Transverse colon (tissue), 4 donors: ENCODE data around the gene KIF3A.

Experiments used
- EP300 ChIP-seq: sonication (generic); formaldehyde crosslinking; IDR thresholded peaks from one replicate; pipeline ENCODE4 v1.6.1; 2017; ENCODE audit warnings: antibody characterized with exemption, low read depth
- POLR2AphosphoS5 ChIP-seq, 3 donors: sonication (generic); formaldehyde crosslinking; IDR thresholded peaks; one replicate each; pipeline ENCODE4 v1.6.1; 2016; ENCODE audit warnings: antibody characterized with exemption in 3 of 3
- TF ChIP-seq, protein P1 (sequence below), 5 experiments: fragments of 200-600 bp in 3 of 5; fragments of 450-650 bp in 2 of 5; sonication (generic) in 3 of 5; IDR thresholded peaks; 1 replicate in 2 of 5; 2 replicates in 3 of 5; pipeline ENCODE4 v1.5.1; 2016 to 2017; ENCODE audit warnings: antibody characterized with exemption in 5 of 5, inconsistent platforms in 3 of 5, mild to moderate bottlenecking in 2 of 5, moderate library complexity in 1 of 5

DNA sequence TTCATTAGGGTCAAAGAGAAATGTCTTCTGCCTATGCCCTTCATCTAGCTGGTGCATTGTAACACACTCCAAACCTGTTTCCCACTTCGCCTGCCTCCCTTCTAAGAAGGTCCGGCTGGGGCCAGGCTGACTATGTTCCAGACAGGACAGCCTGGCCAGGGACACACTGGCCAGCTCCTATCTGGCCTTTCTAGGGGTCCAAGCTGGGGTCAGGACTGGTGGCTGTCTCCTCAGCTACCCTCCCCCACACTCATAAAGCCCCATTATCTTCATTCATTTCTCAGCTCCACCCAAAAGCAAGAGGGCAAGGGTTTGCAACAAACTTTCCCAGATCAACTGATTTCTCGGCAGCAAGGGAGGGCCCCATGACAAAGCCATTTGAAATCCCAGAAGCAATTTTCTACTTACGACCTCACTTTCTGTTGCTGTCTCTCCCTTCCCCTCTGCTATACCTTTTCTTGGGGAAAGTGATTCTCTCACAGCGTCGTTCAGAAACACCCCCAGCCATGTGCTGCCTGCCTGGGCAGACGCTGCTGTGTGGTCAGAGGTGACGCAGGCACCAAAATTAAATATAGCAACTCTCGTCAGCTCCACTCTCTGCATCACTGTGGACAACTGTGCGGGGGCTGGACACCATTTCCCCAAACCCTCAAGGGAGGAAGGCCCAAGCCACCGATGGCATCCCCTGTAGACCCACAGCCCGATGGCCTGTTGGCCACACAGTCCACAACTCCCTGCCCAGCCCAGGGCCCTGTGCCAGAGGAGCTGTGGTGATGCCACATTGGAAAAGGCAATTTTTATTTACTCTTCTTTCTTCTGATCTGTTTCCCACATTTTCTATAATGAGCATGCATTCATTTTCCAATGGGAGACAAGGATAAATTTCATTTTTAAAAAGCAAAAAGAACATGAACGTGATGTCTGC lies 73.3 kb downstream of the KIF3A start:
- TF ChIP-seq, protein P1, sequence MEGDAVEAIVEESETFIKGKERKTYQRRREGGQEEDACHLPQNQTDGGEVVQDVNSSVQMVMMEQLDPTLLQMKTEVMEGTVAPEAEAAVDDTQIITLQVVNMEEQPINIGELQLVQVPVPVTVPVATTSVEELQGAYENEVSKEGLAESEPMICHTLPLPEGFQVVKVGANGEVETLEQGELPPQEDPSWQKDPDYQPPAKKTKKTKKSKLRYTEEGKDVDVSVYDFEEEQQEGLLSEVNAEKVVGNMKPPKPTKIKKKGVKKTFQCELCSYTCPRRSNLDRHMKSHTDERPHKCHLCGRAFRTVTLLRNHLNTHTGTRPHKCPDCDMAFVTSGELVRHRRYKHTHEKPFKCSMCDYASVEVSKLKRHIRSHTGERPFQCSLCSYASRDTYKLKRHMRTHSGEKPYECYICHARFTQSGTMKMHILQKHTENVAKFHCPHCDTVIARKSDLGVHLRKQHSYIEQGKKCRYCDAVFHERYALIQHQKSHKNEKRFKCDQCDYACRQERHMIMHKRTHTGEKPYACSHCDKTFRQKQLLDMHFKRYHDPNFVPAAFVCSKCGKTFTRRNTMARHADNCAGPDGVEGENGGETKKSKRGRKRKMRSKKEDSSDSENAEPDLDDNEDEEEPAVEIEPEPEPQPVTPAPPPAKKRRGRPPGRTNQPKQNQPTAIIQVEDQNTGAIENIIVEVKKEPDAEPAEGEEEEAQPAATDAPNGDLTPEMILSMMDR (IDR thresholded peaks at IDR 0.05) = no peak
- TF ChIP-seq EP300 = no peak
- no peak for TF ChIP-seq POLR2AphosphoS5 (IDR thresholded peaks at IDR 0.05)
